K562 (cell line): ENCODE measurements around the gene VIT. TPM values are rescaled to one million over a fixed set of nuclear protein-coding genes. Genes with fewer than 3 reads are reported as not detected.

Source experiments
- ATAC-seq: fragments of 200-7000 bp; cut with Tn5 transposase; 3 replicates; pipeline ENCODE4 v1.9.1; 2020; ENCODE audit warnings: moderate library complexity
- BruUV-seq: library from RNA; stranded (reverse); fragments of 400-500 nt; replicated peaks from 2 replicates; lab custom pipeline; 2021; lab: Mats Ljungman, UMichigan
- CTCF ChIA-PET: fragments of 300-600 bp; formaldehyde crosslinking; extraction: SDS; loops from one replicate; lab custom pipeline; 2021; ENCODE audit warnings: low intra/inter-chr PET ratio; lab: Yijun Ruan, JAX
- POLR2A ChIA-PET: fragments of 300-600, 350-650 bp; sonication (Branson Sonifier 250); formaldehyde crosslinking; extraction: SDS; loops from one replicate; lab custom pipeline; 2021; ENCODE audit warnings: antibody characterized with exemption, inconsistent platforms; lab: Yijun Ruan, JAX
- DNase-seq, 4 experiments: peaks; one replicate each; pipeline versions ENCODE4 v3.0.0 to v3.0.0-alpha.2; 2011 to 2018; ENCODE audit warnings: low spot score in 3 of 4, mixed read lengths in 3 of 4; ENCODE audit errors: extremely low read depth in 1 of 4
- FAIRE-seq: peaks from 2 replicates; lab custom pipeline; 2011; peaks lifted over from hg19 to GRCh38; lab: Jason Lieb, UNC
- H2AFZ ChIP-seq: 2 replicates; pipeline ENCODE4 v1.6.0; 2011; ENCODE audit warnings: low read depth, low read length, control low read depth, inconsistent platforms
- H3K27ac ChIP-seq: fragments of 200-600 bp; 3 replicates; pipeline ENCODE4 v1.8.0; 2011; ENCODE audit warnings: low read depth, mild to moderate bottlenecking, control low read depth, inconsistent platforms, low read length, moderate library complexity, mixed read lengths; ENCODE audit errors: extremely low read depth
- H3K27me3 ChIP-seq, 2 experiments: fragments of 300-600 bp in 1 of 2; 2 replicates in 1 of 2; 3 replicates in 1 of 2; pipeline versions ENCODE4 v1.6.0 to v1.8.0; 2011; ENCODE audit warnings: inconsistent platforms in 2 of 2, low read length in 2 of 2, mild to moderate bottlenecking in 1 of 2, mixed read lengths in 1 of 2, moderate library complexity in 1 of 2; ENCODE audit not compliant: control insufficient read depth in 2 of 2, insufficient read depth in 2 of 2
- H3K36me3 ChIP-seq: fragments of 300-600 bp; 3 replicates; pipeline ENCODE4 v1.8.0; 2011; ENCODE audit warnings: mild to moderate bottlenecking, low read length, inconsistent platforms; ENCODE audit not compliant: control insufficient read depth, insufficient read depth
- H3K4me1 ChIP-seq, 2 experiments: fragments of 200-600 bp in 1 of 2; replicated peaks in 1 of 2; 2 replicates in 1 of 2; 3 replicates in 1 of 2; pipeline versions ENCODE4 v1.5.1 to v1.8.0; 2011; ENCODE audit warnings: inconsistent platforms in 2 of 2, low read length in 2 of 2, mild to moderate bottlenecking in 1 of 2, mixed read lengths in 1 of 2, moderate library complexity in 1 of 2; ENCODE audit not compliant: control insufficient read depth in 2 of 2, insufficient read depth in 2 of 2
- H3K4me2 ChIP-seq: 2 replicates; pipeline ENCODE4 v1.6.1; 2011; ENCODE audit warnings: low read length, control low read depth, inconsistent platforms, mixed read lengths; ENCODE audit not compliant: insufficient read depth
- H3K4me3 ChIP-seq: fragments of 200-600 bp; sonication (generic), shearing (Covaris generic); 2 replicates; pipeline ENCODE4 v1.5.1; 2016; ENCODE audit warnings: control low read depth, inconsistent platforms
- H3K79me2 ChIP-seq: fragments of 200-600 bp; 3 replicates; pipeline ENCODE4 v1.8.0; 2011; ENCODE audit warnings: low read length, inconsistent platforms; ENCODE audit not compliant: control insufficient read depth, insufficient read depth
- H3K9ac ChIP-seq, 2 experiments: 2 replicates each; pipeline versions ENCODE4 v1.6.0 to v1.6.1; 2011; ENCODE audit warnings: low read depth in 2 of 2, low read length in 2 of 2, control low read depth in 1 of 2, inconsistent platforms in 1 of 2, mild to moderate bottlenecking in 1 of 2, mixed read lengths in 1 of 2; ENCODE audit not compliant: insufficient read depth in 1 of 2
- H3K9me1 ChIP-seq: one replicate; pipeline ENCODE4 v1.6.0; 2011; ENCODE audit warnings: inconsistent platforms, mild to moderate bottlenecking, low read length, moderate library complexity; ENCODE audit not compliant: control insufficient read depth, insufficient read depth
- H3K9me3 ChIP-seq: replicated peaks from 2 replicates; pipeline ENCODE4 v1.5.1; 2011; ENCODE audit warnings: low read depth, low read length, inconsistent platforms; ENCODE audit not compliant: control insufficient read depth, insufficient read depth
- H4K20me1 ChIP-seq: replicated peaks from 2 replicates; pipeline ENCODE4 v1.6.1; 2011; ENCODE audit warnings: low read length, inconsistent platforms, mixed read lengths; ENCODE audit not compliant: control insufficient read depth, insufficient read depth
- ATF7 ChIP-seq: fragments of 450-650 bp; IDR thresholded peaks from 2 replicates; pipeline ENCODE4 v1.7.1; 2014; ENCODE audit warnings: mild to moderate bottlenecking, moderate library complexity
- EHMT2 ChIP-seq: fragments of 450-650 bp; IDR thresholded peaks from 2 replicates; pipeline ENCODE4 v1.6.1; 2018; ENCODE audit warnings: antibody characterized with exemption
- JUND ChIP-seq, 2 experiments: IDR thresholded peaks; 2 replicates in 1 of 2; 3 replicates in 1 of 2; pipeline ENCODE4 v1.6.1; 2011; ENCODE audit warnings: borderline replicate concordance in 2 of 2, low read depth in 2 of 2, low read length in 2 of 2, improper control_type of control experiment in 1 of 2, missing biosample characterization in 1 of 2, missing genetic modification characterization in 1 of 2, missing genetic modification reagents in 1 of 2
- LARP7 ChIP-seq: fragments of 450-650 bp; IDR thresholded peaks from 2 replicates; pipeline ENCODE4 v1.6.1; 2016
- NFATC3 ChIP-seq: fragments of 450-650 bp; IDR thresholded peaks from 2 replicates; pipeline ENCODE4 v1.6.1; 2017; ENCODE audit warnings: mild to moderate bottlenecking
- SUPT5H ChIP-seq: fragments of 450-650 bp; IDR thresholded peaks from 2 replicates; pipeline ENCODE4 v1.6.1; 2016
- WGBS: fragments of 100-300 bp; shearing (Covaris generic); methylation state at CpG from one replicate; pipeline ENCODE4 v1.1.6; 2016; ENCODE audit warnings: low coverage, mixed read lengths; ENCODE audit not compliant: insufficient coverage; ENCODE audit errors: missing lambda C conversion rate; 5-methylcytosine and 5-hydroxymethylcytosine counted together
- in situ Hi-C: fragments of 300-500 bp; cut with MboI; formaldehyde crosslinking; loops from 4 replicates; pipeline ENCODE4 v1.15.0; 2018; ENCODE audit warnings: inconsistent platforms, mixed read lengths
- intact Hi-C: fragments of 100-400 bp; cut with micrococcal nuclease; formaldehyde crosslinking; loops from 2 replicates; pipeline ENCODE4 v1.14.2; 2022
- polyA plus RNA-seq, 8 experiments: library from polyadenylated mRNA; depleted of rRNA in 4 of 8; stranded (reverse) in 5 of 8; unstranded in 3 of 8; fragments of >200 nt; fragmentation: Nextera tagmentation in 2 of 8; fragmentation: Illumina TruSeq in 1 of 8; extraction: Ambion mirVana in 2 of 8; extraction: Trizol in 1 of 8; gene quantifications; 2 replicates each; pipeline versions ENCODE4 v1.2.1 to v1.2.3, GENCODE V29; 2011 to 2014; ENCODE audit warnings: inconsistent platforms in 1 of 8, missing spikeins in 1 of 8
- total RNA-seq, 7 experiments: library from RNA; depleted of rRNA in 6 of 7; stranded (reverse); fragments of >200 nt in 6 of 7; fragmentation: Illumina TruSeq in 2 of 7; extraction: Trizol in 2 of 7; gene quantifications; 2 replicates each; pipeline versions ENCODE4 v1.2.1 to v1.2.3, GENCODE V29; 2011 to 2021; ENCODE audit warnings: low replicate concordance in 1 of 7
- TF ChIP-seq, protein P1 (sequence below): sonication (generic); formaldehyde crosslinking; IDR thresholded peaks from 2 replicates; pipeline ENCODE4 v1.8.0; 2023; ENCODE audit warnings: mild to moderate bottlenecking, missing genetic modification reagents

Gene VIT
- total and polyA plus RNA-seq, 9 of the 15 experiments (the other 6 are each of a cell fraction or from before 2014, with no cell fraction given), result not detected

GRCh38 chr2:36811071-36811470 lies 114.6 kb downstream of the VIT start:
- no peak for DNase-seq
- no peak for FAIRE-seq
- Histone ChIP-seq H3K4me1 (peaks cover 2 to 7% of the 10 kb centered on the region in 2 experiments; a peak in 2 of 5 replicates), H4K20me1 (no peaks in the 10 kb centered on the region), H3K79me2 (no peaks in the 10 kb centered on the region), H2AFZ (no peak overlapping the region), H3K36me3 (no peaks in the 10 kb centered on the region), H3K9me1 (no peaks in the 10 kb centered on the region), H3K4me2 (no peak overlapping the region), H3K4me3 (no peak overlapping the region), H3K27me3 (peaks cover 2 to 19% of the 10 kb centered on the region in 2 experiments; a peak in 3 of 5 replicates), H3K27ac (no peak overlapping the region), H3K9ac (no peak overlapping the region), H3K9me3 (no peaks in the 10 kb centered on the region)
- BruUV-seq, result no TSS peak
- intact Hi-C loops (loop anchor here (10.0 kb wide), 1 partner anchor 104 kb away; no protein-coding TSS in a partner anchor), in situ Hi-C loops (no loop called here)
- no peak for ATAC-seq
- ChIA-PET CTCF (no interaction called here), POLR2A (interaction anchor here (1.5 to 1.7 kb wide), 2 partner anchors 10 to 13 kb away, joined by 3 to 7 read pairs; no protein-coding TSS in a partner anchor)
- no peak for TF ChIP-seq SUPT5H
- TF ChIP-seq ATF7, result no peak
- no peak for TF ChIP-seq NFATC3
- TF ChIP-seq JUND (IDR thresholded peaks at IDR 0.05; ENCODE audit: borderline replicate concordance, low read depth, low read length), result no peak
- no peak for TF ChIP-seq JUND (tag; IDR thresholded peaks at IDR 0.05; ENCODE audit: borderline replicate concordance, low read depth, low read length)
- no peak for TF ChIP-seq EHMT2
- TF ChIP-seq LARP7, result no peak
- TF ChIP-seq, protein P1, sequence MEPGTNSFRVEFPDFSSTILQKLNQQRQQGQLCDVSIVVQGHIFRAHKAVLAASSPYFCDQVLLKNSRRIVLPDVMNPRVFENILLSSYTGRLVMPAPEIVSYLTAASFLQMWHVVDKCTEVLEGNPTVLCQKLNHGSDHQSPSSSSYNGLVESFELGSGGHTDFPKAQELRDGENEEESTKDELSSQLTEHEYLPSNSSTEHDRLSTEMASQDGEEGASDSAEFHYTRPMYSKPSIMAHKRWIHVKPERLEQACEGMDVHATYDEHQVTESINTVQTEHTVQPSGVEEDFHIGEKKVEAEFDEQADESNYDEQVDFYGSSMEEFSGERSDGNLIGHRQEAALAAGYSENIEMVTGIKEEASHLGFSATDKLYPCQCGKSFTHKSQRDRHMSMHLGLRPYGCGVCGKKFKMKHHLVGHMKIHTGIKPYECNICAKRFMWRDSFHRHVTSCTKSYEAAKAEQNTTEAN (CRISPR knock-in tag), result no peak
- 14% methylated on average over 5 of the region's 5 CpGs for WGBS
